K562 (cell line): ENCODE data around the gene CHD5. TPM values are rescaled to one million over a fixed set of nuclear protein-coding genes. Genes with fewer than 3 reads are reported as not detected.
A peak's percentile ranks its signal among the peaks of the same experiment; 100 is the strongest.

ENCODE experiments used
- ATAC-seq: fragments of 200-7000 bp; cut with Tn5 transposase; 3 replicates; pipeline ENCODE4 v1.9.1; 2020; ENCODE audit warnings: moderate library complexity
- BruUV-seq: library from RNA; stranded (reverse); fragments of 400-500 nt; replicated peaks from 2 replicates; lab custom pipeline; 2021; lab: Mats Ljungman, UMichigan
- CTCF ChIA-PET: fragments of 300-600 bp; formaldehyde crosslinking; extraction: SDS; loops from one replicate; lab custom pipeline; 2021; ENCODE audit warnings: low intra/inter-chr PET ratio; lab: Yijun Ruan, JAX
- POLR2A ChIA-PET: fragments of 300-600, 350-650 bp; sonication (Branson Sonifier 250); formaldehyde crosslinking; extraction: SDS; loops from one replicate; lab custom pipeline; 2021; ENCODE audit warnings: antibody characterized with exemption, inconsistent platforms; lab: Yijun Ruan, JAX
- DNase-seq, 4 experiments: peaks; one replicate each; pipeline versions ENCODE4 v3.0.0 to v3.0.0-alpha.2; 2011 to 2018; ENCODE audit warnings: low spot score in 3 of 4, mixed read lengths in 3 of 4; ENCODE audit errors: extremely low read depth in 1 of 4
- FAIRE-seq: peaks from 2 replicates; lab custom pipeline; 2011; peaks lifted over from hg19 to GRCh38; lab: Jason Lieb, UNC
- H2AFZ ChIP-seq: 2 replicates; pipeline ENCODE4 v1.6.0; 2011; ENCODE audit warnings: low read depth, low read length, control low read depth, inconsistent platforms
- H3K27ac ChIP-seq: fragments of 200-600 bp; 3 replicates; pipeline ENCODE4 v1.8.0; 2011; ENCODE audit warnings: low read depth, mild to moderate bottlenecking, control low read depth, inconsistent platforms, low read length, moderate library complexity, mixed read lengths; ENCODE audit errors: extremely low read depth
- H3K27me3 ChIP-seq, 2 experiments: fragments of 300-600 bp in 1 of 2; 2 replicates in 1 of 2; 3 replicates in 1 of 2; pipeline versions ENCODE4 v1.6.0 to v1.8.0; 2011; ENCODE audit warnings: inconsistent platforms in 2 of 2, low read length in 2 of 2, mild to moderate bottlenecking in 1 of 2, mixed read lengths in 1 of 2, moderate library complexity in 1 of 2; ENCODE audit not compliant: control insufficient read depth in 2 of 2, insufficient read depth in 2 of 2
- H3K36me3 ChIP-seq: fragments of 300-600 bp; 3 replicates; pipeline ENCODE4 v1.8.0; 2011; ENCODE audit warnings: mild to moderate bottlenecking, low read length, inconsistent platforms; ENCODE audit not compliant: control insufficient read depth, insufficient read depth
- H3K4me1 ChIP-seq, 2 experiments: fragments of 200-600 bp in 1 of 2; replicated peaks in 1 of 2; 2 replicates in 1 of 2; 3 replicates in 1 of 2; pipeline versions ENCODE4 v1.5.1 to v1.8.0; 2011; ENCODE audit warnings: inconsistent platforms in 2 of 2, low read length in 2 of 2, mild to moderate bottlenecking in 1 of 2, mixed read lengths in 1 of 2, moderate library complexity in 1 of 2; ENCODE audit not compliant: control insufficient read depth in 2 of 2, insufficient read depth in 2 of 2
- H3K4me2 ChIP-seq: 2 replicates; pipeline ENCODE4 v1.6.1; 2011; ENCODE audit warnings: low read length, control low read depth, inconsistent platforms, mixed read lengths; ENCODE audit not compliant: insufficient read depth
- H3K4me3 ChIP-seq: fragments of 200-600 bp; sonication (generic), shearing (Covaris generic); 2 replicates; pipeline ENCODE4 v1.5.1; 2016; ENCODE audit warnings: control low read depth, inconsistent platforms
- H3K79me2 ChIP-seq: fragments of 200-600 bp; 3 replicates; pipeline ENCODE4 v1.8.0; 2011; ENCODE audit warnings: low read length, inconsistent platforms; ENCODE audit not compliant: control insufficient read depth, insufficient read depth
- H3K9ac ChIP-seq, 2 experiments: 2 replicates each; pipeline versions ENCODE4 v1.6.0 to v1.6.1; 2011; ENCODE audit warnings: low read depth in 2 of 2, low read length in 2 of 2, control low read depth in 1 of 2, inconsistent platforms in 1 of 2, mild to moderate bottlenecking in 1 of 2, mixed read lengths in 1 of 2; ENCODE audit not compliant: insufficient read depth in 1 of 2
- H3K9me1 ChIP-seq: one replicate; pipeline ENCODE4 v1.6.0; 2011; ENCODE audit warnings: inconsistent platforms, mild to moderate bottlenecking, low read length, moderate library complexity; ENCODE audit not compliant: control insufficient read depth, insufficient read depth
- H3K9me3 ChIP-seq: replicated peaks from 2 replicates; pipeline ENCODE4 v1.5.1; 2011; ENCODE audit warnings: low read depth, low read length, inconsistent platforms; ENCODE audit not compliant: control insufficient read depth, insufficient read depth
- H4K20me1 ChIP-seq: replicated peaks from 2 replicates; pipeline ENCODE4 v1.6.1; 2011; ENCODE audit warnings: low read length, inconsistent platforms, mixed read lengths; ENCODE audit not compliant: control insufficient read depth, insufficient read depth
- CBX2 ChIP-seq: fragments of 200-600 bp; sonication (generic); IDR thresholded peaks from one replicate; pipeline ENCODE4 v1.6.1; 2012; ENCODE audit warnings: mild to moderate bottlenecking, low read length, inconsistent platforms; ENCODE audit not compliant: insufficient read depth, poor library complexity, severe bottlenecking
- CHD4 ChIP-seq: fragments of 200-600 bp; sonication (generic); IDR thresholded peaks from 3 replicates; pipeline ENCODE4 v1.6.1; 2012; ENCODE audit warnings: low read depth, mild to moderate bottlenecking, mixed read lengths, low read length, inconsistent platforms; ENCODE audit not compliant: insufficient read depth, insufficient replicate concordance, poor library complexity, severe bottlenecking
- JUN ChIP-seq, 2 experiments: sonication (generic) in 1 of 2; formaldehyde crosslinking in 1 of 2; IDR thresholded peaks; 2 replicates each; pipeline versions ENCODE4 v1.6.1 to v1.8.0; 2012 to 2022; ENCODE audit warnings: borderline replicate concordance in 2 of 2, mild to moderate bottlenecking in 2 of 2, improper control_type of control experiment in 1 of 2, low read depth in 1 of 2, low read length in 1 of 2, missing genetic modification reagents in 1 of 2
- NCOA2 ChIP-seq, 2 experiments: fragments of 450-650 bp; IDR thresholded peaks; 2 replicates each; pipeline ENCODE4 v1.6.1; 2018; ENCODE audit warnings: mild to moderate bottlenecking in 2 of 2, moderate library complexity in 1 of 2; ENCODE audit not compliant: partially characterized antibody in 2 of 2
- WHSC1 ChIP-seq: IDR thresholded peaks from one replicate; pipeline ENCODE4 v1.6.1; 2012; ENCODE audit warnings: low read length, control low read depth, inconsistent platforms
- ZKSCAN1 ChIP-seq: fragments of 150-350 bp; IDR thresholded peaks from 2 replicates; pipeline ENCODE4 v1.6.1; 2016; ENCODE audit warnings: low read depth, low read length
- WGBS: fragments of 100-300 bp; shearing (Covaris generic); methylation state at CpG from one replicate; pipeline ENCODE4 v1.1.6; 2016; ENCODE audit warnings: low coverage, mixed read lengths; ENCODE audit not compliant: insufficient coverage; ENCODE audit errors: missing lambda C conversion rate; 5-methylcytosine and 5-hydroxymethylcytosine counted together
- in situ Hi-C: fragments of 300-500 bp; cut with MboI; formaldehyde crosslinking; loops from 4 replicates; pipeline ENCODE4 v1.15.0; 2018; ENCODE audit warnings: inconsistent platforms, mixed read lengths
- intact Hi-C: fragments of 100-400 bp; cut with micrococcal nuclease; formaldehyde crosslinking; loops from 2 replicates; pipeline ENCODE4 v1.14.2; 2022
- polyA plus RNA-seq, 8 experiments: library from polyadenylated mRNA; depleted of rRNA in 4 of 8; stranded (reverse) in 5 of 8; unstranded in 3 of 8; fragments of >200 nt; fragmentation: Nextera tagmentation in 2 of 8; fragmentation: Illumina TruSeq in 1 of 8; extraction: Ambion mirVana in 2 of 8; extraction: Trizol in 1 of 8; gene quantifications; 2 replicates each; pipeline versions ENCODE4 v1.2.1 to v1.2.3, GENCODE V29; 2011 to 2014; ENCODE audit warnings: inconsistent platforms in 1 of 8, missing spikeins in 1 of 8
- total RNA-seq, 7 experiments: library from RNA; depleted of rRNA in 6 of 7; stranded (reverse); fragments of >200 nt in 6 of 7; fragmentation: Illumina TruSeq in 2 of 7; extraction: Trizol in 2 of 7; gene quantifications; 2 replicates each; pipeline versions ENCODE4 v1.2.1 to v1.2.3, GENCODE V29; 2011 to 2021; ENCODE audit warnings: low replicate concordance in 1 of 7
- TF ChIP-seq, protein P1 (sequence below): fragments of 450-650 bp; IDR thresholded peaks from 2 replicates; pipeline ENCODE4 v1.6.1; 2017; ENCODE audit warnings: antibody characterized with exemption, mild to moderate bottlenecking
- TF ChIP-seq, protein P2 (sequence below): IDR thresholded peaks from 2 replicates; pipeline ENCODE4 v1.6.1; 2011; ENCODE audit not compliant: insufficient read length; ENCODE audit errors: extremely low read depth

The CHD5 gene
- total and polyA plus RNA-seq, 9 of the 15 experiments (the other 6 are each of a cell fraction or from before 2014, with no cell fraction given) = 0.03 to 0.52 (median 0.11) TPM; not detected in 2

DNA sequence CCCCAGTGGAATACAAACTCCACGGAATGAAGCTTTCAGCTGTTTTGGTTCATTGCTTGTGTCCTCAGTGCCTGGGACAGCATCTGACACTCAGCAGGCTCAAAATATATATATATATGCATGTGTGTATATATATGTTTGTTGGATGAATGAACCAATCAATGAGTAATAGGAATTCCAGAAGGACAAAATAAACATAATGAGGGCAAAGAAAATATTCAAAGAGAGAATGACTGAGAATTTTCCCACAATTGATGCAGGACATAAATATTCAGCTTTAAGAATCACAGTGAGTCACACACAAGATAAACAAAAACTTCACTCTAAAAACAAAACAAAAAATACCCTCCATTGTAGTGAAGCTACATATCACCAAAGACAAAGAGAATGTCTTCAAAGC is 64.0 kb downstream of the CHD5 start:
- Histone ChIP-seq H3K9ac (no peak overlapping the region), H3K4me3 (no peak overlapping the region), H4K20me1 (no peaks in the 10 kb centered on the region), H3K27ac (no peak overlapping the region), H2AFZ (no peak overlapping the region), H3K27me3 (peaks cover 28 to 38% of the 10 kb centered on the region in 2 experiments), H3K9me3 (no peaks in the 10 kb centered on the region), H3K36me3 (no peaks in the 10 kb centered on the region), H3K4me1 (peaks cover 0 to 8% of the 10 kb centered on the region in 2 experiments; a peak in 2 of 5 replicates), H3K9me1 (no peaks in the 10 kb centered on the region), H3K79me2 (no peaks in the 10 kb centered on the region), H3K4me2 (no peak overlapping the region)
- intact Hi-C loops (no loop called here), in situ Hi-C loops (no loop called here)
- WGBS = 0% methylated on average over 1 of the region's 1 CpG
- TF ChIP-seq CBX2 (peak; percentile 0), NCOA2 (IDR thresholded peaks at IDR 0.05; ENCODE audit: partially characterized antibody in 2 of 2) (no peak)
- DNase-seq (no peak), ATAC-seq (no peak), FAIRE-seq (no peak)
- CTCF ChIA-PET = no interaction called here
- BruUV-seq = no TSS peak
- POLR2A ChIA-PET = interaction anchor here (0.6 to 1.2 kb wide), 3 partner anchors 10 to 203 kb away, joined by 3 to 6 read pairs (median 3); no protein-coding TSS in a partner anchor

DNA sequence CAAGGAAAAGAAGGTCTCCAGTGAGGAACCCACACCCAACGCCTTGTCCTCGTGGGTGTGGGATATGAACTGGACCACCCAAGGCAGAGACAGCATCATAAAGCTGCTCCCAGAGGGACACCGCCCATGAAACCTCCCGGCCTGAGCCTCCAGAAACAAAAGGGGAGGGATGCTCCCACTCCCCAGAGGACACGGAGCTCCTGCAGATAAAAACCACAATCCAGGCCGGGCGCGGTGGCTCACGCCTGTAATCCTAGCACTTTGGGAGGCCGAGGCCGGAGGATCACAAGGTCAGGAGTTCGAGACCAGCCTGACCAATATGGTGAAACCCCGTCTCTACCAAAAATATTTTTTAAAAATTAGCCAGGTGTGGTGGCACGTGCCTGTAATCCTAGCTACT is 66.4 kb downstream of the CHD5 start:
- no peak for ATAC-seq
- Histone ChIP-seq H3K4me3 (no peak overlapping the region), H3K9me3 (no peaks in the 10 kb centered on the region), H3K27ac (no peak overlapping the region), H3K36me3 (no peaks in the 10 kb centered on the region), H4K20me1 (peaks cover 4% of the 10 kb centered on the region; the same call in 1 of the 2 replicates), H3K4me1 (peaks cover 0 to 13% of the 10 kb centered on the region in 2 experiments; a peak in 2 of 5 replicates), H3K9ac (no peak overlapping the region)
- intact Hi-C loops = no loop called here
- TF ChIP-seq JUN (IDR thresholded peaks at IDR 0.05; ENCODE audit: borderline replicate concordance, low read depth, low read length) = no peak
- TF ChIP-seq JUN (CRISPR knock-in tag; IDR thresholded peaks at IDR 0.05; ENCODE audit: borderline replicate concordance) = no peak
- no peak for TF ChIP-seq CHD4
- TF ChIP-seq, protein P1, sequence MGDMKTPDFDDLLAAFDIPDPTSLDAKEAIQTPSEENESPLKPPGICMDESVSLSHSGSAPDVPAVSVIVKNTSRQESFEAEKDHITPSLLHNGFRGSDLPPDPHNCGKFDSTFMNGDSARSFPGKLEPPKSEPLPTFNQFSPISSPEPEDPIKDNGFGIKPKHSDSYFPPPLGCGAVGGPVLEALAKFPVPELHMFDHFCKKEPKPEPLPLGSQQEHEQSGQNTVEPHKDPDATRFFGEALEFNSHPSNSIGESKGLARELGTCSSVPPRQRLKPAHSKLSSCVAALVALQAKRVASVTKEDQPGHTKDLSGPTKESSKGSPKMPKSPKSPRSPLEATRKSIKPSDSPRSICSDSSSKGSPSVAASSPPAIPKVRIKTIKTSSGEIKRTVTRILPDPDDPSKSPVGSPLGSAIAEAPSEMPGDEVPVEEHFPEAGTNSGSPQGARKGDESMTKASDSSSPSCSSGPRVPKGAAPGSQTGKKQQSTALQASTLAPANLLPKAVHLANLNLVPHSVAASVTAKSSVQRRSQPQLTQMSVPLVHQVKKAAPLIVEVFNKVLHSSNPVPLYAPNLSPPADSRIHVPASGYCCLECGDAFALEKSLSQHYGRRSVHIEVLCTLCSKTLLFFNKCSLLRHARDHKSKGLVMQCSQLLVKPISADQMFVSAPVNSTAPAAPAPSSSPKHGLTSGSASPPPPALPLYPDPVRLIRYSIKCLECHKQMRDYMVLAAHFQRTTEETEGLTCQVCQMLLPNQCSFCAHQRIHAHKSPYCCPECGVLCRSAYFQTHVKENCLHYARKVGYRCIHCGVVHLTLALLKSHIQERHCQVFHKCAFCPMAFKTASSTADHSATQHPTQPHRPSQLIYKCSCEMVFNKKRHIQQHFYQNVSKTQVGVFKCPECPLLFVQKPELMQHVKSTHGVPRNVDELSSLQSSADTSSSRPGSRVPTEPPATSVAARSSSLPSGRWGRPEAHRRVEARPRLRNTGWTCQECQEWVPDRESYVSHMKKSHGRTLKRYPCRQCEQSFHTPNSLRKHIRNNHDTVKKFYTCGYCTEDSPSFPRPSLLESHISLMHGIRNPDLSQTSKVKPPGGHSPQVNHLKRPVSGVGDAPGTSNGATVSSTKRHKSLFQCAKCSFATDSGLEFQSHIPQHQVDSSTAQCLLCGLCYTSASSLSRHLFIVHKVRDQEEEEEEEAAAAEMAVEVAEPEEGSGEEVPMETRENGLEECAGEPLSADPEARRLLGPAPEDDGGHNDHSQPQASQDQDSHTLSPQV = no peak
- TF ChIP-seq ZKSCAN1 = no peak
- no peak for TF ChIP-seq WHSC1
- TF ChIP-seq, protein P2, sequence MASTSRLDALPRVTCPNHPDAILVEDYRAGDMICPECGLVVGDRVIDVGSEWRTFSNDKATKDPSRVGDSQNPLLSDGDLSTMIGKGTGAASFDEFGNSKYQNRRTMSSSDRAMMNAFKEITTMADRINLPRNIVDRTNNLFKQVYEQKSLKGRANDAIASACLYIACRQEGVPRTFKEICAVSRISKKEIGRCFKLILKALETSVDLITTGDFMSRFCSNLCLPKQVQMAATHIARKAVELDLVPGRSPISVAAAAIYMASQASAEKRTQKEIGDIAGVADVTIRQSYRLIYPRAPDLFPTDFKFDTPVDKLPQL = no peak
- TF ChIP-seq, all 486 proteins: peak for 0
- ChIA-PET CTCF (no interaction called here), POLR2A (interaction anchor here (0.7 to 2.0 kb wide), 3 partner anchors 11 to 91 kb away, joined by 3 to 7 read pairs (median 4); no protein-coding TSS in a partner anchor)
- in situ Hi-C loops = no loop called here
- Histone ChIP-seq H3K79me2 (no peaks in the 10 kb centered on the region), H3K27me3 (peaks cover 37 to 49% of the 10 kb centered on the region in 2 experiments), H3K4me2 (no peak overlapping the region), H2AFZ (no peak overlapping the region), H3K9me1 (no peaks in the 10 kb centered on the region)
- BruUV-seq = no TSS peak
- FAIRE-seq (no peak), DNase-seq (no peak)
- 7% methylated on average over 14 of the region's 14 CpGs for WGBS
